BLaER1 treated with 17β-estradiol and CSF1 and Interleukin-3, amounts not matched to agents 10 nM and 100 nM (cell line): Measurements from ENCODE around the gene FABP2.
"Not testable (repeated sequence)": the region's sequence is repeated elsewhere in the genome, so short reads cannot be mapped to it uniquely, and the experiment has no call there.

ENCODE experiments used
- H3K27ac ChIP-seq, 11 experiments: shearing (Covaris generic); formaldehyde crosslinking; 2 replicates each; pipeline ENCODE4 v1.8.1; 2022
- H3K27me3 ChIP-seq, 11 experiments: shearing (Covaris generic); formaldehyde crosslinking; 2 replicates each; pipeline ENCODE4 v1.8.1; 2022
- H3K36me3 ChIP-seq, 11 experiments: shearing (Covaris generic); formaldehyde crosslinking; 2 replicates each; pipeline ENCODE4 v1.8.1; 2022
- H3K4me1 ChIP-seq, 10 experiments: shearing (Covaris generic); formaldehyde crosslinking; 2 replicates each; pipeline ENCODE4 v1.8.1; 2022
- H3K4me2 ChIP-seq, 11 experiments: shearing (Covaris generic); formaldehyde crosslinking; 2 replicates each; pipeline ENCODE4 v1.8.1; 2022
- H3K4me3 ChIP-seq, 10 experiments: shearing (Covaris generic); formaldehyde crosslinking; 2 replicates each; pipeline ENCODE4 v1.8.1; 2022
- H3K9ac ChIP-seq, 11 experiments: shearing (Covaris generic); formaldehyde crosslinking; 2 replicates each; pipeline ENCODE4 v1.8.1; 2022
- H3K9me3 ChIP-seq, 11 experiments: shearing (Covaris generic); formaldehyde crosslinking; replicated peaks in 1 of 11; 2 replicates each; pipeline ENCODE4 v1.8.1; 2022
- H4K20me1 ChIP-seq, 11 experiments: shearing (Covaris generic); formaldehyde crosslinking; 2 replicates each; pipeline ENCODE4 v1.8.1; 2022
- Cebpa-rat ChIP-seq, 11 experiments: shearing (Covaris generic); IDR thresholded peaks; 2 replicates each; pipeline ENCODE4 v1.8.1; 2022

Gene FABP2

GRCh38 chr4:119339895-119340294, 18.0 kb upstream of the FABP2 start:
- not testable (repeated sequence) for H3K27ac ChIP-seq, H3K27me3 ChIP-seq, H3K9ac ChIP-seq, H3K36me3 ChIP-seq, H3K9me3 ChIP-seq, H3K4me3 ChIP-seq, H3K4me2 ChIP-seq, H4K20me1 ChIP-seq
- H3K4me1 ChIP-seq, result peaks cover 0 to 26% (median 20%) of the 10 kb centered on the region in 10 experiments; a peak in 17 of 20 replicates

GRCh38 chr4:119337010-119337409, 15.1 kb upstream of the FABP2 start:
- no peak for TF ChIP-seq Cebpa-rat (IDR thresholded peaks at IDR 0.05)
- Histone ChIP-seq H3K36me3 (no peaks in the 10 kb centered on the region), H3K9me3 (no peaks in the 10 kb centered on the region), H3K9ac (no peak overlapping the region), H4K20me1 (no peaks in the 10 kb centered on the region), H3K27me3 (no peaks in the 10 kb centered on the region), H3K4me2 (peak overlapping the region; percentile 26 to 68 (median 57); a peak in 19 of 22 replicates), H3K4me3 (no peak overlapping the region), H3K4me1 (peaks cover 0 to 26% (median 20%) of the 10 kb centered on the region in 10 experiments; a peak in 17 of 20 replicates), H3K27ac (peak overlapping the region in 5 of 11 experiments; percentile 36 to 63 (median 38); a peak in 7 of 22 replicates)

GRCh38 chr4:119336332-119336979, 14.5 kb upstream of the FABP2 start:
- H3K9me3 ChIP-seq, H3K4me3 ChIP-seq, H4K20me1 ChIP-seq, H3K9ac ChIP-seq, H3K27me3 ChIP-seq, H3K36me3 ChIP-seq: not testable (repeated sequence)
- H3K27ac ChIP-seq, result peak overlapping the region in 5 of 11 experiments; percentile 36 to 63 (median 38); a peak in 8 of 22 replicates
- H3K4me1 ChIP-seq, result peaks cover 0 to 26% (median 20%) of the 10 kb centered on the region in 10 experiments; a peak in 17 of 20 replicates
- peak overlapping the region; percentile 26 to 68 (median 57); a peak in 19 of 22 replicates for H3K4me2 ChIP-seq

- H3K9me3 ChIP-seq, result no peaks in the 10 kb centered on the region
- no peak for TF ChIP-seq Cebpa-rat (IDR thresholded peaks at IDR 0.05)
- no peak overlapping the region for H3K4me3 ChIP-seq
- H3K9ac ChIP-seq, result no peak overlapping the region
- no peak overlapping the region for H3K27ac ChIP-seq
- H3K4me1 ChIP-seq, result no peaks in the 10 kb centered on the region
- no peaks in the 10 kb centered on the region for H4K20me1 ChIP-seq
- no peaks in the 10 kb centered on the region for H3K27me3 ChIP-seq
- H3K4me2 ChIP-seq, result no peak overlapping the region
- no peaks in the 10 kb centered on the region for H3K36me3 ChIP-seq
Observed at GRCh38 chr4:119329835-119330620, 8.1 kb upstream of the FABP2 start.

GRCh38 chr4:119328695-119329094, 6.8 kb upstream of the FABP2 start:
- TF ChIP-seq Cebpa-rat (IDR thresholded peaks at IDR 0.05), result no peak
- Histone ChIP-seq H3K36me3 (no peaks in the 10 kb centered on the region), H3K4me1 (no peaks in the 10 kb centered on the region), H4K20me1 (no peaks in the 10 kb centered on the region), H3K4me3 (no peak overlapping the region), H3K4me2 (no peak overlapping the region), H3K9ac (no peak overlapping the region), H3K27me3 (no peaks in the 10 kb centered on the region), H3K9me3 (no peaks in the 10 kb centered on the region), H3K27ac (no peak overlapping the region)

GRCh38 chr4:119317990-119318389, 3.9 kb downstream of the FABP2 start:
- H3K27ac ChIP-seq, result no peak overlapping the region
- H3K4me1 ChIP-seq, result peaks cover 9 to 36% (median 23%) of the 10 kb centered on the region in 10 experiments; a peak in 16 of 20 replicates
- H4K20me1 ChIP-seq, result no peaks in the 10 kb centered on the region
- H3K27me3 ChIP-seq, result no peaks in the 10 kb centered on the region
- no peak overlapping the region for H3K4me2 ChIP-seq
- H3K9me3 ChIP-seq, result no peaks in the 10 kb centered on the region
- H3K36me3 ChIP-seq, result no peaks in the 10 kb centered on the region
- H3K9ac ChIP-seq, result no peak overlapping the region
- H3K4me3 ChIP-seq, result no peak overlapping the region
- TF ChIP-seq Cebpa-rat (IDR thresholded peaks at IDR 0.05), result no peak

GRCh38 chr4:119315036-119315435, 6.9 kb downstream of the FABP2 start:
- H3K9me3 ChIP-seq, result no peaks in the 10 kb centered on the region
- H3K36me3 ChIP-seq, result no peaks in the 10 kb centered on the region
- 0 out of 22 replicates have a peak overlapping the region, but pooled peaks of 1 of the 11 experiments have one; percentile 18 for H3K9ac ChIP-seq
- H3K27ac ChIP-seq, result peak overlapping the region in 2 of 11 experiments; percentile 4 to 25; a peak in 1 of 22 replicates
- H3K4me2 ChIP-seq, result peak overlapping the region in 4 of 11 experiments; percentile 15 to 56 (median 46); a peak in 6 of 22 replicates
- no peaks in the 10 kb centered on the region for H4K20me1 ChIP-seq
- H3K4me1 ChIP-seq, result peaks cover 9 to 40% (median 26%) of the 10 kb centered on the region in 10 experiments; a peak in 16 of 20 replicates
- no peak for TF ChIP-seq Cebpa-rat (IDR thresholded peaks at IDR 0.05)
- no peak overlapping the region for H3K4me3 ChIP-seq
- H3K27me3 ChIP-seq, result no peaks in the 10 kb centered on the region

GRCh38 chr4:119314356-119314755, 7.6 kb downstream of the FABP2 start:
- H3K9me3 ChIP-seq, result no peaks in the 10 kb centered on the region
- H3K4me3 ChIP-seq, result no peak overlapping the region
- H3K9ac ChIP-seq, result no peak overlapping the region
- no peaks in the 10 kb centered on the region for H3K27me3 ChIP-seq
- H3K4me2 ChIP-seq, result peak overlapping the region in 4 of 11 experiments; percentile 15 to 54 (median 34); a peak in 4 of 22 replicates
- TF ChIP-seq Cebpa-rat (IDR thresholded peaks at IDR 0.05), result no peak
- no peaks in the 10 kb centered on the region for H3K36me3 ChIP-seq
- H4K20me1 ChIP-seq, result no peaks in the 10 kb centered on the region
- H3K27ac ChIP-seq, result no peak overlapping the region
- peaks cover 9 to 40% (median 26%) of the 10 kb centered on the region in 10 experiments; a peak in 16 of 20 replicates for H3K4me1 ChIP-seq

GRCh38 chr4:119313237-119313636, 8.7 kb downstream of the FABP2 start:
- H3K27ac ChIP-seq, result no peak overlapping the region
- peak overlapping the region in 6 of 11 experiments; percentile 0 to 57 (median 50); a peak in 8 of 22 replicates for H3K4me2 ChIP-seq
- no peak overlapping the region for H3K9ac ChIP-seq
- H3K27me3 ChIP-seq, result no peaks in the 10 kb centered on the region
- H3K9me3 ChIP-seq, result no peaks in the 10 kb centered on the region
- no peak overlapping the region for H3K4me3 ChIP-seq
- H4K20me1 ChIP-seq, result no peaks in the 10 kb centered on the region
- H3K36me3 ChIP-seq, result no peaks in the 10 kb centered on the region
- H3K4me1 ChIP-seq, result peaks cover 9 to 40% (median 26%) of the 10 kb centered on the region in 10 experiments; a peak in 16 of 20 replicates
- peak in 1 of 11 experiments; percentile 29; a peak in 1 of 22 replicates for TF ChIP-seq Cebpa-rat (IDR thresholded peaks at IDR 0.05)
